Measurements from ENCODE around the gene CAPN10.

CAPN10 gene

GRCh38 chr2:240622531-240623235, 36.1 kb downstream of the CAPN10 start:
- no peak for DNase-seq (ENCODE audit: low read depth, low spot score)

DNA sequence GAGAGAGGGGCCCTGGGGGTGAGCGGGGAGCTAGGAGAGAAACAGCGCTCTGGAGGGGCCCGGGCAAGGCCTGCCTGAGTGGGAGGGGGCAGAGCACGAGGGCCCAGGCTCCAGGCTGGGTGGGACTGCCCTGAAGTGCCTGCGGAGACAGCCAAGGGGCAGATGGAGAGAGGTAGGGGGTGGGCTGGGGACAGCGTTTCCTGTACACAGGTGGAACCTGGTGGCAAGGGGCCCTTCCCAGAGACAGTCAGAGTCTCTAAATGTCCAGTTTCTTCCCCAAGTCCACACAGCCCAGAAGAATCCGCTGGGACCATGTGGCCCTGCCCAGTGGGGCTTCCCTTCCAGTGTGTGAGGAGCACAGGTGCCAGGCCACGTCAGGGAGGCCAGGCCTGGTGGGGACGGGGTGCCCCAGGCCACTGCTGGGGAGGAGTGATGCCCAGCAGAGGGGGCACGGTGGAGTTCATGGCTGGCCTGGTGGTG, 37.0 kb downstream of the CAPN10 start:
- no peak for DNase-seq (ENCODE audit: low read depth, low spot score)

DNA sequence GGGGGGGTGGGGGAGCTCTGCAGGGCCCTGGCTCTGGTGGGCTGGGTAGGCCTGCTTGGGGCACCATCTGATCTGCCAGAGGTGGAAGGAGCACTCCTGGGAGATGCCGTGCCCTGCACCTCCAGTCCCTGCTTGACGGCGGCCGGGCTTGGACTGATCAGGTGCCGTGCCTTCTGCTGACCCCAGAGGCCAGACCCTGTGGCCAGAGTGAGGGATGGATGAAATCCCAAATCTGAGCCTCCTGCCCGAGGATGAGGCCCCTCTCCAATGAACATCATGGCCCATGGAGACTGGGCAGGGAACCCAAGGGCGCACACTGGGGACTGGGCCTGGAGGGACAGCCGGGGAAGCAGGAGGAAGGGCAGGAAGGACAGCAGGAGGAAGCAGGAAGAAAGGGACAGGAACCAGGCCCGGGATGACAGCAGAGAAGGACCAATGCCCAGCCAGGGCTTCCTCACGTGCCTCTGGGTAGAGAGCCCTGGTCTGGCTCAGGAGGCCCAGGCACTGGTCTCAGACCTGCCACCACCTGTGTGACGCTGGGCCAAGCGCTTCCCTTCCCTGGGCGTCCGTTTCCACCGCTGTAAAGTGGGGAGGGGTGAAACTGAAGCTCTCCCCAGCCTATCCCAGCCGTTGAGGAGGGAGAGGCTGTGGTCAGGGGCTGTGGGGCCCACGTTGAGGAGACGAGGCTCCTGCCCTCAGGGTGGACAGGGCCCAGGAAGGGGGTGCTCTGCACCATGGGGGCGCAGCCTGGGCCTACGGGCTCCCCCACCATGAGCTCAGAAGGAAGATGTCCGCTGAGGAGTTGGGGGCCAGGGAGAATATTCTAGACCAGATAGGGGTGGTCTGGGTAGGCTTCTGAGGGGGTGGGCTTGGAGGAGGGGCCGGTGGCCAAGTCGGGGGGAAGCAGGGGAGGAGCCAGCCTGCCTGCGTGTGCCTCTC, 37.7 kb downstream of the CAPN10 start:
- no peak for DNase-seq (ENCODE audit: low read depth, low spot score)

- DNase-seq (ENCODE audit: low read depth, low spot score), result no peak
These were observed 38.6 kb downstream of the CAPN10 start, which contains the start of gene GPR35 for GRCh38 chr2:240624950-240625621. TSS of gene GPR35 (plus strand) at chr2:240625480. CDS start at chr2:240629953, 4,473 bp downstream.

DNA sequence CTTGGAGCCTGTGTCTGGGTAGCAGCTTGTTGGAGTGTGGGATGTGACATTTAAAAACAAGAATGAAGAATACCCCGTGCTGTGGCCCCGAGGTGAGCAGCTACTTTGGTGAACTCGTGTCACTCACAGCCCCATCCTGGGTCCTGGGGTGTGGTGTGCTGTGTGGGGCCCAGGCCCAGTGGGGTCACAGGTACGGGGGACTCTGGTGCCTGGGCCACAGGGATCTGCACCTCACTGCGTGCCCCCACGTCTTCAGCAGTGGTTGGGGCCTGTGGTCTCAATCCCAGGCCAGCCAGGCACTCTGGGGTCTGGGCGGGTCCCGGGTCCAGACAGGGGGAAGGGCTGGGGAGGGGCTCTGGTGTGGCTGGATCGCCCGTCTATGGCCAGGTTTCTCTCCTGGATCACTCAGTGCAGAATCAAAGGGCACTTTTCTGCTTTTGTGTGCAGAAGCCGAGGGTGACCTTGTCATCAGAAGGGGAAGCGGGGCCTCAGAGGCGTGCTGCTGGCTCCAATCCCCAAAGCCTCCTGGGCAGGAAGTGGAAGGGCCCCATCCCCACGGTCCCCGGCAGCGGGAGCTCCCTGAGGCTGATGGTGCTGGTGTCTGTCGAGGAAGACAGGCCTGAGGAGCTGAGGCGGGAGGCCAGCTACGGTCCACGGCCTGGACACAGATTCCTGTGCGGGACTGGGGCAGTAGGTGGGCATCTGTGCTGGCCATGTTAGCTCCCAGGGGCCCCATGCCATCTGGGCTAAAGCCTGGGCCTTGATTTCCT, 40.2 kb downstream of the CAPN10 start:
- no peak for DNase-seq (ENCODE audit: low read depth, low spot score)

GRCh38 chr2:240627736-240628506, 41.4 kb downstream of the CAPN10 start:
- DNase-seq (ENCODE audit: low read depth, low spot score), result no peak

GRCh38 chr2:240628507-240628807, 41.9 kb downstream of the CAPN10 start:
- DNase-seq (ENCODE audit: low read depth, low spot score), result no peak

GRCh38 chr2:240628808-240629618, 42.5 kb downstream of the CAPN10 start:
- DNase-seq (ENCODE audit: low read depth, low spot score), result no peak

- no peak for DNase-seq (ENCODE audit: low read depth, low spot score)
These were observed 43.1 kb downstream of the CAPN10 start for GRCh38 chr2:240629619-240629967.

DNA sequence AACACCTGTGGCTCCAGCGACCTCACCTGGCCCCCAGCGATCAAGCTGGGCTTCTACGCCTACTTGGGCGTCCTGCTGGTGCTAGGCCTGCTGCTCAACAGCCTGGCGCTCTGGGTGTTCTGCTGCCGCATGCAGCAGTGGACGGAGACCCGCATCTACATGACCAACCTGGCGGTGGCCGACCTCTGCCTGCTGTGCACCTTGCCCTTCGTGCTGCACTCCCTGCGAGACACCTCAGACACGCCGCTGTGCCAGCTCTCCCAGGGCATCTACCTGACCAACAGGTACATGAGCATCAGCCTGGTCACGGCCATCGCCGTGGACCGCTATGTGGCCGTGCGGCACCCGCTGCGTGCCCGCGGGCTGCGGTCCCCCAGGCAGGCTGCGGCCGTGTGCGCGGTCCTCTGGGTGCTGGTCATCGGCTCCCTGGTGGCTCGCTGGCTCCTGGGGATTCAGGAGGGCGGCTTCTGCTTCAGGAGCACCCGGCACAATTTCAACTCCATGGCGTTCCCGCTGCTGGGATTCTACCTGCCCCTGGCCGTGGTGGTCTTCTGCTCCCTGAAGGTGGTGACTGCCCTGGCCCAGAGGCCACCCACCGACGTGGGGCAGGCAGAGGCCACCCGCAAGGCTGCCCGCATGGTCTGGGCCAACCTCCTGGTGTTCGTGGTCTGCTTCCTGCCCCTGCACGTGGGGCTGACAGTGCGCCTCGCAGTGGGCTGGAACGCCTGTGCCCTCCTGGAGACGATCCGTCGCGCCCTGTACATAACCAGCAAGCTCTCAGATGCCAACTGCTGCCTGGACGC, 43.6 kb downstream of the CAPN10 start:
- DNase-seq (ENCODE audit: low read depth, low spot score), result no peak

GRCh38 chr2:240630771-240631547, 44.4 kb downstream of the CAPN10 start:
- no peak for DNase-seq (ENCODE audit: low read depth, low spot score)

- DNase-seq (ENCODE audit: low read depth, low spot score), result no peak
These were observed 45.2 kb downstream of the CAPN10 start for GRCh38 chr2:240631548-240632305.

DNA sequence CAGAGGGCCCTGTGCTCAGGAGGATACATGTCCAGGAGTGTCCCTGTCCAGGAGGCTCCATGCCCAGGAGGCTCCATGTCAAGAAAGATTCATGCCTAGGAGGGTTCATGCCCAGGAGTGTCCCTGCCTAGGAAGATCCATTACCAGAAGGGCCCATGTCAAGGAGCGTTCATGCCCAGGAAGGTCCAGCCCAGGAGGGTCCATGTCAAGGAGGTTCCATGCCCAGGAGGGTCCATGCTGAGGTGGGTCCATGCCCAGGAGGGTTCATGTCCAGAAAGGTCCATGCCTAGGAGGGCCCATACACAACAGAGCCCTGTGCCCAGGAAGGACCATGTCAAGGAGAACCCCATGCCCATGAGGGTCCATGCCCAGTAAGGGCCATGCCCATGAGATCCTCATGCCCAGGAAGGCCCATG, 45.8 kb downstream of the CAPN10 start:
- DNase-seq (ENCODE audit: low read depth, low spot score), result no peak

- DNase-seq (ENCODE audit: low read depth, low spot score), result no peak
These were observed 48.8 kb downstream of the CAPN10 start for GRCh38 chr2:240635121-240635997.

- no peak for DNase-seq (ENCODE audit: low read depth, low spot score)
These were observed 49.5 kb downstream of the CAPN10 start for GRCh38 chr2:240635998-240636547.

GRCh38 chr2:240636563-240637115, 50.1 kb downstream of the CAPN10 start:
- DNase-seq (ENCODE audit: low read depth, low spot score), result no peak

Measured in activated naive CD8-positive, alpha-beta T cell treated with anti-CD3 and anti-CD28 coated beads, Interleukin-2, amount 50 U/mL, for 16 hours (primary cell).